T-cell (primary cell): ENCODE measurements around the gene NRXN2. TPM values are rescaled to one million over a fixed set of nuclear protein-coding genes. Genes with fewer than 3 reads are reported as not detected.

Source experiments
- ATAC-seq, 4 experiments: fragments of 200-7000 bp in 3 of 4; fragments of 150-1000 bp in 1 of 4; cut with Tn5 transposase; replicated peaks in 1 of 4; 1 replicate in 3 of 4; 2 replicates in 1 of 4; pipeline ENCODE4 v1.10.0; 2021; ENCODE audit warnings: moderate library complexity in 3 of 4, mild to moderate bottlenecking in 2 of 4, moderate number of reproducible peaks in 1 of 4
- CTCF ChIA-PET, 2 donors: fragments of 300-600 bp; sonication (Branson Sonifier 250); formaldehyde crosslinking; loops; one replicate each; lab custom pipeline; 2022; ENCODE audit warnings: antibody characterized with exemption in 2 of 2; lab: Charles Lee
- POLR2A ChIA-PET, 2 donors: fragments of 300-600 bp; sonication (Branson Sonifier 250); formaldehyde crosslinking; loops; one replicate each; lab custom pipeline; 2022; ENCODE audit warnings: antibody characterized with exemption in 2 of 2; lab: Charles Lee
- DNase-seq, 35 experiments: peaks; one replicate each; pipeline versions ENCODE4 v3.0.0 to v3.0.0-alpha.2; 2013 to 2023
- H3K27ac ChIP-seq: one replicate; pipeline ENCODE4 v1.5.1; 2013; ENCODE audit warnings: low read length
- H3K27me3 ChIP-seq, 2 experiments: replicated peaks in 1 of 2; 1 replicate in 1 of 2; 2 replicates in 1 of 2; pipeline versions ENCODE4 v1.6.1 to v1.7.0; 2013; ENCODE audit warnings: low read length in 1 of 2, mixed read lengths in 1 of 2; ENCODE audit not compliant: control insufficient read depth in 2 of 2, insufficient read depth in 2 of 2; ENCODE audit errors: extremely low read depth in 1 of 2
- H3K36me3 ChIP-seq, 2 donors: 1 replicate in 1 of 2; 2 replicates in 1 of 2; pipeline versions ENCODE4 v1.6.1 to v1.7.0; 2013; ENCODE audit warnings: low read length in 1 of 2; ENCODE audit not compliant: control insufficient read depth in 2 of 2, insufficient read depth in 1 of 2; ENCODE audit errors: extremely low read depth in 1 of 2
- H3K4me1 ChIP-seq, 2 experiments: 1 replicate in 1 of 2; 2 replicates in 1 of 2; pipeline versions ENCODE4 v1.6.1 to v1.7.0; 2013; ENCODE audit warnings: low read length in 2 of 2, mixed read lengths in 1 of 2; ENCODE audit not compliant: insufficient read depth in 2 of 2, control insufficient read depth in 1 of 2; ENCODE audit errors: extremely low read depth in 1 of 2
- H3K4me3 ChIP-seq, 2 donors: 1 replicate in 1 of 2; 2 replicates in 1 of 2; pipeline versions ENCODE4 v1.5.1 to v1.7.0; 2013; ENCODE audit warnings: mild to moderate bottlenecking in 2 of 2, low read length in 1 of 2, moderate library complexity in 1 of 2; ENCODE audit not compliant: control insufficient read depth in 1 of 2; ENCODE audit errors: extremely low read depth in 1 of 2
- H3K9me3 ChIP-seq: 2 replicates; pipeline ENCODE4 v1.7.0; 2013
- H3K27ac Mint-ChIP-seq, 2 donors: one replicate each; pipeline ENCODE4 v1.8.0; 2020 to 2021; ENCODE audit warnings: mild to moderate bottlenecking in 2 of 2, mixed read lengths in 2 of 2
- H3K27me3 Mint-ChIP-seq, 2 donors: one replicate each; pipeline ENCODE4 v1.8.0; 2021 to 2022; ENCODE audit warnings: mixed read lengths in 2 of 2
- H3K36me3 Mint-ChIP-seq: one replicate; pipeline ENCODE4 v1.8.0; 2021; ENCODE audit warnings: mixed read lengths
- H3K4me1 Mint-ChIP-seq, 3 donors: one replicate each; pipeline ENCODE4 v1.8.0; 2020 to 2022; ENCODE audit warnings: mixed read lengths in 3 of 3, mild to moderate bottlenecking in 1 of 3
- H3K4me3 Mint-ChIP-seq, 3 donors: one replicate each; pipeline ENCODE4 v1.8.0; 2020 to 2022; ENCODE audit warnings: mild to moderate bottlenecking in 3 of 3, mixed read lengths in 3 of 3, moderate library complexity in 3 of 3
- H3K9me3 Mint-ChIP-seq, 3 donors: one replicate each; pipeline ENCODE4 v1.8.0; 2020 to 2022; ENCODE audit warnings: mixed read lengths in 3 of 3
- WGBS: methylation state at CpG from one replicate; pipeline ENCODE4 v1.1.5; 2013; ENCODE audit warnings: missing lambda C conversion rate; ENCODE audit not compliant: insufficient coverage; 5-methylcytosine and 5-hydroxymethylcytosine counted together
- total RNA-seq, 35 experiments: library from RNA in 6 of 35; stranded (reverse) in 6 of 35; fragments of 120-200 nt in 1 of 35; gene quantifications; one replicate each; pipeline versions ENCODE4 v1.2.1 to v1.2.4 and lab custom pipeline; 2013 to 2026

NRXN2 gene
- total RNA-seq, 5 donors from 2014 or later (not counting 1 experiment from before 2014, with no cell fraction given) = 0.43 to 0.70 (median 0.47) TPM; not detected in 2

DNA sequence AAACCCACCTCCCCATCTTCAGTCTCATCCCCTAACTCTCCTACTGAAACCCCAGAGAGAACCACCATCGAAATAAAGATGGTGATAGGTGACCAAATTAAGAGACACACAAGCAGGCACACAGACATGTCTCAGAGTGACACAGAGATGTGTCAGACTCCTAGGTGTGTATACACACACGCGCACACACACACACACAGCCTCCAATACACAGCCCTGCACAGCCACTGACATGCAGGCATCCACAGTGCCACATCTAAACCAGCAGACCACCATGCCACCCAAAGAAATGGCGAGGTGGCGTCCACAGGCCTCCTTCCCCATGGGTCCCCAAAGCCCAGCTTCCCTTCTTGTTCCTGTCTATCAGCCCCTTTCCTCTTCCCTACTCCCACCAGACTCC lies 27.4 kb downstream of the NRXN2 start:
- ATAC-seq (no peak), DNase-seq (no peak)
- Histone ChIP-seq H3K27me3 (peaks cover 0 to 62% of the 10 kb centered on the region in 2 experiments), H3K36me3 (no peaks in the 10 kb centered on the region), H3K27ac (no peak overlapping the region), H3K9me3 (no peaks in the 10 kb centered on the region), H3K4me1 (peaks cover 0 to 4% of the 10 kb centered on the region in 2 experiments), H3K4me3 (no peak overlapping the region)
- WGBS = 85% methylated on average over 5 of the region's 5 CpGs
- H3K27me3 Mint-ChIP-seq = peaks cover 39 to 41% of the 10 kb centered on the region in 2 donors
- no peaks in the 10 kb centered on the region for H3K36me3 Mint-ChIP-seq
- ChIA-PET POLR2A (no interaction called here), CTCF (no interaction called here)
- H3K9me3 Mint-ChIP-seq = no peaks in the 10 kb centered on the region
- H3K27ac Mint-ChIP-seq = no peak overlapping the region
- no peak overlapping the region for H3K4me3 Mint-ChIP-seq
- H3K4me1 Mint-ChIP-seq = peaks cover 9 to 22% (median 11%) of the 10 kb centered on the region in 3 donors

GRCh38 chr11:64694821-64695365 lies 28.1 kb downstream of the NRXN2 start:
- WGBS = 52% methylated on average over 5 of the region's 5 CpGs
- Histone ChIP-seq H3K9me3 (no peaks in the 10 kb centered on the region), H3K4me3 (no peak overlapping the region), H3K36me3 (no peaks in the 10 kb centered on the region), H3K4me1 (peaks cover 0 to 6% of the 10 kb centered on the region in 2 experiments), H3K27me3 (peaks cover 0 to 68% of the 10 kb centered on the region in 2 experiments), H3K27ac (no peak overlapping the region)
- no peak overlapping the region for H3K27ac Mint-ChIP-seq
- no peak for DNase-seq
- ChIA-PET CTCF (no interaction called here), POLR2A (no interaction called here)
- ATAC-seq = no peak
- H3K4me1 Mint-ChIP-seq = peaks cover 9 to 22% (median 11%) of the 10 kb centered on the region in 3 donors
- H3K4me3 Mint-ChIP-seq = no peak overlapping the region
- H3K27me3 Mint-ChIP-seq = peaks cover 34 to 41% of the 10 kb centered on the region in 2 donors
- no peaks in the 10 kb centered on the region for H3K9me3 Mint-ChIP-seq
- no peaks in the 10 kb centered on the region for H3K36me3 Mint-ChIP-seq

DNA sequence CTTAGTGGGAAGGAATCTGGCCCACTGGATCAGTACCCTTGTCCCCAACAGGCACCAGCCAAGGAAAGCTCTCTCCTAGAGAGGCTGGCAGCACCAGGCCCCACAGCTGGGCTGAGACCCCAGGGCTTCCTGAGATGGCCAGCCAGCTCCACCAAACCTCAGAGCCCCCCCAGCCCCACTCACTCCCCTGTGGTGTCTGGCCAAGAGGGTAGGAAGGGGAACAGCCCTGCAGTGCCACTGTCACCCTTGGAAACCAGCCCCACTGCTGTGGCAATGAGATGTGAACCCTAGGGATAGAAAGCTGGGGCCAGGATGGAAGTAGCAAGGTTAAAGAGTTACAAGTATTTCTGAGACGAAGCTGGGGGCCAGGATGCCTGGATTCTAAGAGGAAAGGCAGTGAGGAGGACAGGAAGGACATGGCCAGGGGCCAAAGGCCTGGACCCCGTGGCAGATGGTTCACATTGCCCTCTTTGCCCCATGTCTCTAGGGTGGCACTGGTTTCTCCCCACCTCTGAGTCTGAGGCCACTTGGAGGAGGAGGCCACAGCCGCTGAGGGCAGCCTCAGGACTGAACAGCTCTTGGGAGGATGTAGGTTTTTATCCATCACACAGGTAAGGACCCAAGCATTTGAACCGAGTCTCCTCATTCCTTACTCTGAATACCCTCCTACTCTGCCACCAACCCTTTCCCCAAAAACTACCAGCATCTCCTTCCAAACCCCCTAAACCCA lies 28.8 kb downstream of the NRXN2 start:
- no peak for ATAC-seq
- peaks cover 0 to 6% of the 10 kb centered on the region in 2 experiments for H3K4me1 ChIP-seq
- 59% methylated on average over 3 of the region's 4 CpGs for WGBS
- DNase-seq = no peak
- CTCF ChIA-PET = interaction anchor here in 1 of 2 donors (0.6 kb wide), 1 partner anchor 16 kb away, joined by 7 read pairs; no protein-coding TSS in a partner anchor
- Mint-ChIP-seq H3K36me3 (no peaks in the 10 kb centered on the region), H3K4me1 (peaks cover 9 to 22% (median 12%) of the 10 kb centered on the region in 3 donors), H3K4me3 (no peak overlapping the region), H3K27ac (no peak overlapping the region), H3K9me3 (no peaks in the 10 kb centered on the region), H3K27me3 (peaks cover 34 to 41% of the 10 kb centered on the region in 2 donors)
- H3K9me3 ChIP-seq = no peaks in the 10 kb centered on the region
- POLR2A ChIA-PET = no interaction called here
- H3K27me3 ChIP-seq = peaks cover 0 to 68% of the 10 kb centered on the region in 2 experiments
- no peaks in the 10 kb centered on the region for H3K36me3 ChIP-seq
- H3K27ac ChIP-seq = no peak overlapping the region
- no peak overlapping the region for H3K4me3 ChIP-seq

DNA sequence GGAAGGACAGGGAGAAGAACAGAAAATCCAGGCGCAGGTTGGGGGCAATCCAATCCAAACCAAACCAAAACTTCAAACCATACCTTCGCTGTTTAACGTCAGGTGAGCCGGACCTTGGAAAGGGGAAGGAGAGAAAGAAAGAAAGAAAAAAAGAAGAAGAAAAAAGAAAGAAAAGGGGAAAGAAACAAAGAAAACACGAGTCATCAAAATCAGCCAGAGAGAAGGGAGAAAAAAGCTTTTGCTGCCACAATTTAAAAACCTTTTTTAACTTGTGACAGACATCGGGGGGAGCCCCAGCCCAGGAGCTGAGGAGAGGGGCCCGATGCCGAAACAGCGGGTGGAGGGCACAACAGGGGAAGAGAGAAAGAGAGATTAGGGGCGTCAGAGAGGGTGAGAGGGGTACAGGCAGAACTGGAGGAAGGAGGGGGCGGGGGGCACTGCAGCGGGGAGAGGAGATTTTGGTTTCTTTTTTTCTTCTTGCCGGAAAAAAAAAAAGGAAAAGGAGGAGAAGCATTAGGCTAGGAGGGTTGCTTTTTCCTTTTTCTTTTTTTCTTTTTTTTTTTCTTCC lies 30.1 kb downstream of the NRXN2 start:
- peaks cover 34 to 41% of the 10 kb centered on the region in 2 donors for H3K27me3 Mint-ChIP-seq
- H3K27ac Mint-ChIP-seq = peak overlapping the region in 1 of 2 donors; percentile 58
- H3K27me3 ChIP-seq = peaks cover 0 to 68% of the 10 kb centered on the region in 2 experiments
- H3K4me1 Mint-ChIP-seq = peaks cover 20 to 29% (median 22%) of the 10 kb centered on the region in 3 donors
- H3K4me3 ChIP-seq = no peak overlapping the region
- ChIA-PET POLR2A (no interaction called here), CTCF (interaction anchor here in 1 of 2 donors (0.7 kb wide), 1 partner anchor 10 kb away, joined by 3 read pairs; no protein-coding TSS in a partner anchor)
- no peak overlapping the region for H3K27ac ChIP-seq
- no peak for DNase-seq
- WGBS = 0% methylated on average over 5 of the region's 13 CpGs
- peak overlapping the region in 2 of 3 donors; percentile 43 to 65 for H3K4me3 Mint-ChIP-seq
- no peaks in the 10 kb centered on the region for H3K36me3 ChIP-seq
- no peaks in the 10 kb centered on the region for H3K9me3 ChIP-seq
- no peak for ATAC-seq
- peaks cover 0 to 16% of the 10 kb centered on the region in 2 experiments for H3K4me1 ChIP-seq
- H3K9me3 Mint-ChIP-seq = no peaks in the 10 kb centered on the region
- H3K36me3 Mint-ChIP-seq = no peaks in the 10 kb centered on the region

DNA sequence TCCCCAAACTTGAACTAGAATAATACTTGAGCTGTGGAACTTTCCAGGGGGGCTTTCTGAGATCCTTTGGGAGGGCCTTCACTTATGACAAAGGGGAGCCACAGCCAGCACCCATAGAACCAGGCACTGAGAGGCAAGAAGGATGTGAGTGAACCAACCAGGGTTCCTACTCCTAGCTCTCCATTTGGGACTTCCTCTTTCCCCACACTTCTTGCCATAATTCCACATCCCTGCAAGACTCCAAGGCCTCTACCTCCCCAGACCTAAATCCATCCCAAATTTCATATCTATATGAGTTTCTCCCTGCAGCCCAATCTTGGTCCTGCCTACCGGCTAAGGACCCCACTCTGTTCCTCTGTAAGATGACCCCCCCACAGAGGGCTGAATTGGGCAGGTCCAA lies 31.5 kb downstream of the NRXN2 start:
- no peak overlapping the region for H3K27ac Mint-ChIP-seq
- no peaks in the 10 kb centered on the region for H3K9me3 ChIP-seq
- H3K27ac ChIP-seq = no peak overlapping the region
- H3K27me3 ChIP-seq = peaks cover 0 to 63% of the 10 kb centered on the region in 2 experiments
- peaks cover 20 to 33% (median 23%) of the 10 kb centered on the region in 3 donors for H3K4me1 Mint-ChIP-seq
- ChIA-PET CTCF (interaction anchor here in 1 of 2 donors (0.8 kb wide), 1 partner anchor 81 kb away, joined by 4 read pairs; no protein-coding TSS in a partner anchor), POLR2A (no interaction called here)
- DNase-seq (no peak), ATAC-seq (no peak)
- H3K4me3 Mint-ChIP-seq = peak overlapping the region in 1 of 3 donors; percentile 65
- 89% methylated on average over 1 of the region's 1 CpG for WGBS
- no peaks in the 10 kb centered on the region for H3K9me3 Mint-ChIP-seq
- H3K4me3 ChIP-seq = no peak overlapping the region
- H3K36me3 Mint-ChIP-seq = no peaks in the 10 kb centered on the region
- H3K36me3 ChIP-seq = no peaks in the 10 kb centered on the region
- H3K4me1 ChIP-seq = peaks cover 0 to 16% of the 10 kb centered on the region in 2 experiments
- H3K27me3 Mint-ChIP-seq = peaks cover 30 to 41% of the 10 kb centered on the region in 2 donors

- DNase-seq = no peak
- Histone ChIP-seq H3K9me3 (no peaks in the 10 kb centered on the region), H3K27ac (no peak overlapping the region), H3K4me1 (peaks cover 0 to 16% of the 10 kb centered on the region in 2 experiments), H3K4me3 (no peak overlapping the region), H3K27me3 (peaks cover 0 to 54% of the 10 kb centered on the region in 2 experiments), H3K36me3 (no peaks in the 10 kb centered on the region)
- 60% methylated on average over 3 of the region's 8 CpGs for WGBS
- Mint-ChIP-seq H3K9me3 (no peaks in the 10 kb centered on the region), H3K27ac (no peak overlapping the region), H3K27me3 (peaks cover 21 to 38% of the 10 kb centered on the region in 2 donors), H3K4me3 (no peak overlapping the region), H3K4me1 (peaks cover 20 to 32% (median 23%) of the 10 kb centered on the region in 3 donors), H3K36me3 (no peaks in the 10 kb centered on the region)
- POLR2A ChIA-PET = no interaction called here
- CTCF ChIA-PET = no interaction called here
- ATAC-seq = no peak
Measured at GRCh38 chr11:64690235-64690634, 32.8 kb downstream of the NRXN2 start.
